ENCODE measurements around the gene ETV1. TPM values are rescaled to one million over a fixed set of nuclear protein-coding genes. Genes with fewer than 3 reads are reported as not detected.

Gene ETV1
- polyA plus RNA-seq, 1 donor from 2014 or later: 1.5 TPM

- Histone ChIP-seq H4K20me1 (ENCODE audit: insufficient read depth) (no peaks in the 10 kb centered on the region), H3K9me2 (ENCODE audit: insufficient read depth, low read length) (no peaks in the 10 kb centered on the region)
Observed at GRCh38 chr7:13846386-13846785, 143.1 kb downstream of the ETV1 start.

GRCh38 chr7:13845601-13846000 is 143.9 kb downstream of the ETV1 start:
- H3K9me2 ChIP-seq (ENCODE audit: insufficient read depth, low read length): no peaks in the 10 kb centered on the region
- H3K4me3 ChIP-seq (ENCODE audit: low read length): no peak overlapping the region
- H3K9me3 ChIP-seq (ENCODE audit: low read length): no peaks in the 10 kb centered on the region
- no peak overlapping the region for H2AFZ ChIP-seq (ENCODE audit: low read depth, low read length)
- no peak overlapping the region for H3K9ac ChIP-seq (ENCODE audit: low read length)
- H3F3A ChIP-seq (ENCODE audit: insufficient read depth, low read length, poor library complexity, severe bottlenecking): no peaks in the 10 kb centered on the region
- no peaks in the 10 kb centered on the region for H3K79me2 ChIP-seq (replicated peaks; ENCODE audit: insufficient read depth, low read length)
- H3K27me3 ChIP-seq (ENCODE audit: insufficient read depth, low read depth, low read length): no peaks in the 10 kb centered on the region
- H3K4me2 ChIP-seq (ENCODE audit: low read length): no peak overlapping the region
- H3K27ac ChIP-seq (ENCODE audit: low read length): no peak overlapping the region
- TF ChIP-seq EP300 (conservative IDR thresholded peaks at IDR 0.05; ENCODE audit: poor library complexity, severe bottlenecking): no peak
- no peaks in the 10 kb centered on the region for H3K36me3 ChIP-seq (ENCODE audit: insufficient read depth, low read length)
- H4K20me1 ChIP-seq (ENCODE audit: insufficient read depth): no peaks in the 10 kb centered on the region

More at GRCh38 chr7:13846386-13846785, 143.1 kb downstream of the ETV1 start:
- Histone ChIP-seq H3K27ac (ENCODE audit: low read length) (no peak overlapping the region), H3K9me3 (ENCODE audit: low read length) (no peaks in the 10 kb centered on the region), H3K36me3 (ENCODE audit: insufficient read depth, low read length) (no peaks in the 10 kb centered on the region), H3K9ac (ENCODE audit: low read length) (no peak overlapping the region), H3F3A (ENCODE audit: insufficient read depth, low read length, poor library complexity, severe bottlenecking) (no peaks in the 10 kb centered on the region), H3K4me3 (ENCODE audit: low read length) (no peak overlapping the region), H3K27me3 (ENCODE audit: insufficient read depth, low read depth, low read length) (no peaks in the 10 kb centered on the region), H3K79me2 (replicated peaks; ENCODE audit: insufficient read depth, low read length) (no peaks in the 10 kb centered on the region), H2AFZ (ENCODE audit: low read depth, low read length) (no peak overlapping the region), H3K4me2 (ENCODE audit: low read length) (no peak overlapping the region)
- TF ChIP-seq CTCF (IDR thresholded peaks at IDR 0.05; ENCODE audit: poor library complexity, severe bottlenecking): no peak
- no peak for TF ChIP-seq EZH2 (IDR thresholded peaks at IDR 0.05; ENCODE audit: borderline replicate concordance, insufficient read depth, low read length, poor library complexity, severe bottlenecking)
- TF ChIP-seq EP300 (conservative IDR thresholded peaks at IDR 0.05; ENCODE audit: poor library complexity, severe bottlenecking): no peak
- TF ChIP-seq TAF1 (IDR thresholded peaks at IDR 0.05; ENCODE audit: low read depth): no peak
- TF ChIP-seq SMC3 (conservative IDR thresholded peaks at IDR 0.05; ENCODE audit: poor library complexity): no peak
- TF ChIP-seq POLR2AphosphoS5 (IDR thresholded peaks at IDR 0.05): no peak
- no peak for TF ChIP-seq REST (IDR thresholded peaks at IDR 0.05; ENCODE audit: borderline replicate concordance)
- no peak for TF ChIP-seq RAD21 (conservative IDR thresholded peaks at IDR 0.05)
- no peak for TF ChIP-seq MXI1 (conservative IDR thresholded peaks at IDR 0.05; ENCODE audit: poor library complexity, severe bottlenecking)

- H3K9me2 ChIP-seq (ENCODE audit: insufficient read depth, low read length): no peaks in the 10 kb centered on the region
- no peaks in the 10 kb centered on the region for H3K27me3 ChIP-seq (ENCODE audit: insufficient read depth, low read depth, low read length)
- H3K4me3 ChIP-seq (ENCODE audit: low read length): no peak overlapping the region
- H3K4me2 ChIP-seq (ENCODE audit: low read length): no peak overlapping the region
- no peaks in the 10 kb centered on the region for H3K9me3 ChIP-seq (ENCODE audit: low read length)
- no peaks in the 10 kb centered on the region for H3K79me2 ChIP-seq (replicated peaks; ENCODE audit: insufficient read depth, low read length)
- H3K9ac ChIP-seq (ENCODE audit: low read length): no peak overlapping the region
- no peaks in the 10 kb centered on the region for H3F3A ChIP-seq (ENCODE audit: insufficient read depth, low read length, poor library complexity, severe bottlenecking)
- TF ChIP-seq EP300 (conservative IDR thresholded peaks at IDR 0.05; ENCODE audit: poor library complexity, severe bottlenecking) (no peak), EZH2 (IDR thresholded peaks at IDR 0.05; ENCODE audit: borderline replicate concordance, insufficient read depth, low read length, poor library complexity, severe bottlenecking) (no peak), SMC3 (conservative IDR thresholded peaks at IDR 0.05; ENCODE audit: poor library complexity) (no peak), RAD21 (conservative IDR thresholded peaks at IDR 0.05) (no peak), REST (IDR thresholded peaks at IDR 0.05; ENCODE audit: borderline replicate concordance) (no peak), TAF1 (IDR thresholded peaks at IDR 0.05; ENCODE audit: low read depth) (no peak), POLR2AphosphoS5 (IDR thresholded peaks at IDR 0.05) (no peak), CTCF (IDR thresholded peaks at IDR 0.05; ENCODE audit: poor library complexity, severe bottlenecking) (no peak)
- no peaks in the 10 kb centered on the region for H4K20me1 ChIP-seq (ENCODE audit: insufficient read depth)
- H3K36me3 ChIP-seq (ENCODE audit: insufficient read depth, low read length): no peaks in the 10 kb centered on the region
- no peak overlapping the region for H2AFZ ChIP-seq (ENCODE audit: low read depth, low read length)
- H3K27ac ChIP-seq (ENCODE audit: low read length): no peak overlapping the region
Observed at GRCh38 chr7:13844954-13845353, 144.5 kb downstream of the ETV1 start.

Measured in neural cell (in vitro differentiated cells).